Mononuclear cell (primary cell): ENCODE data around the gene TNK1. TPM values are rescaled to one million over a fixed set of nuclear protein-coding genes. Genes with fewer than 3 reads are reported as not detected.

Source experiments
- H3K27me3 ChIP-seq: 2 replicates; pipeline ENCODE4 v1.6.0; 2011; ENCODE audit warnings: low read length, control low read depth; ENCODE audit not compliant: insufficient read depth
- H3K4me1 ChIP-seq: 2 replicates; pipeline ENCODE4 v1.5.1; 2011; ENCODE audit warnings: mild to moderate bottlenecking, low read length, control low read depth; ENCODE audit not compliant: insufficient read depth
- H3K4me3 ChIP-seq: 2 replicates; pipeline ENCODE4 v1.5.1; 2011; ENCODE audit warnings: mild to moderate bottlenecking, low read length, moderate library complexity
- H3K9me3 ChIP-seq: 2 replicates; pipeline ENCODE4 v1.5.1; 2011; ENCODE audit warnings: low read depth, mild to moderate bottlenecking, control low read depth, low read length
- total RNA-seq: library from RNA; depleted of rRNA; stranded (reverse); fragments of >200 nt; gene quantifications from one replicate; pipeline ENCODE4 v1.2.3, GENCODE V29; 2012

TNK1 gene
- total RNA-seq, 1 donor: 5.5 TPM

- no peaks in the 10 kb centered on the region for H3K4me1 ChIP-seq
- H3K27me3 ChIP-seq: no peaks in the 10 kb centered on the region
- H3K9me3 ChIP-seq: no peaks in the 10 kb centered on the region
- H3K4me3 ChIP-seq: no peak overlapping the region
Observed at GRCh38 chr17:7426203-7426863, 45.4 kb downstream of the TNK1 start.

- H3K4me3 ChIP-seq: no peak overlapping the region
- H3K9me3 ChIP-seq: no peaks in the 10 kb centered on the region
- no peaks in the 10 kb centered on the region for H3K27me3 ChIP-seq
Observed at GRCh38 chr17:7426896-7427489, 46.1 kb downstream of the TNK1 start.

GRCh38 chr17:7427549-7427948, 46.7 kb downstream of the TNK1 start:
- Histone ChIP-seq H3K4me3 (no peak overlapping the region), H3K27me3 (no peaks in the 10 kb centered on the region), H3K4me1 (no peaks in the 10 kb centered on the region), H3K9me3 (no peaks in the 10 kb centered on the region)

More at GRCh38 chr17:7426896-7427489, 46.1 kb downstream of the TNK1 start:
- H3K4me1 ChIP-seq: no peaks in the 10 kb centered on the region

- no peaks in the 10 kb centered on the region for H3K9me3 ChIP-seq
- no peaks in the 10 kb centered on the region for H3K27me3 ChIP-seq
- no peaks in the 10 kb centered on the region for H3K4me1 ChIP-seq
- no peak within 1 kb of the TSS for H3K4me3 ChIP-seq
Observed at GRCh38 chr17:7428557-7428956, 47.7 kb downstream of the TNK1 start, which contains the start of gene SPEM3. SPEM3 (plus strand) TSS chr17:7428857; CDS start chr17:7428903, 46 bp downstream.

GRCh38 chr17:7429722-7430121, 48.8 kb downstream of the TNK1 start:
- no peak overlapping the region for H3K4me3 ChIP-seq
- H3K9me3 ChIP-seq: no peaks in the 10 kb centered on the region
- peaks cover 1% of the 10 kb centered on the region for H3K4me1 ChIP-seq
- H3K27me3 ChIP-seq: no peaks in the 10 kb centered on the region

GRCh38 chr17:7431231-7431630, 50.3 kb downstream of the TNK1 start:
- Histone ChIP-seq H3K27me3 (no peaks in the 10 kb centered on the region), H3K9me3 (no peaks in the 10 kb centered on the region), H3K4me3 (no peak overlapping the region), H3K4me1 (peaks cover 7% of the 10 kb centered on the region)

GRCh38 chr17:7432296-7432695, 51.4 kb downstream of the TNK1 start:
- H3K4me1 ChIP-seq: peaks cover 18% of the 10 kb centered on the region
- H3K9me3 ChIP-seq: no peaks in the 10 kb centered on the region
- H3K4me3 ChIP-seq: no peak overlapping the region
- no peaks in the 10 kb centered on the region for H3K27me3 ChIP-seq

GRCh38 chr17:7435676-7436555, 55.0 kb downstream of the TNK1 start:
- peaks cover 53% of the 10 kb centered on the region for H3K4me1 ChIP-seq
- peak overlapping the region; percentile 44 for H3K4me3 ChIP-seq

GRCh38 chr17:7436556-7437368, 55.9 kb downstream of the TNK1 start:
- H3K4me3 ChIP-seq: peak overlapping the region; percentile 44

More at GRCh38 chr17:7435676-7436555, 55.0 kb downstream of the TNK1 start:
- H3K27me3 ChIP-seq: peaks cover 24% of the 10 kb centered on the region
- H3K9me3 ChIP-seq: no peaks in the 10 kb centered on the region

GRCh38 chr17:7437369-7437863, 56.5 kb downstream of the TNK1 start:
- no peaks in the 10 kb centered on the region for H3K9me3 ChIP-seq
- no peak overlapping the region for H3K4me3 ChIP-seq
- H3K4me1 ChIP-seq: peaks cover 55% of the 10 kb centered on the region
- peaks cover 36% of the 10 kb centered on the region for H3K27me3 ChIP-seq

More at GRCh38 chr17:7436556-7437368, 55.9 kb downstream of the TNK1 start:
- Histone ChIP-seq H3K27me3 (peaks cover 32% of the 10 kb centered on the region), H3K9me3 (no peaks in the 10 kb centered on the region), H3K4me1 (peaks cover 55% of the 10 kb centered on the region)

- Histone ChIP-seq H3K4me3 (peak overlapping the region; percentile 9), H3K4me1 (peaks cover 55% of the 10 kb centered on the region), H3K9me3 (no peaks in the 10 kb centered on the region), H3K27me3 (peaks cover 38% of the 10 kb centered on the region)
Observed at GRCh38 chr17:7437950-7438614, 57.2 kb downstream of the TNK1 start.

- peaks cover 55% of the 10 kb centered on the region for H3K4me1 ChIP-seq
- no peaks in the 10 kb centered on the region for H3K9me3 ChIP-seq
- no peak overlapping the region for H3K4me3 ChIP-seq
- peaks cover 39% of the 10 kb centered on the region for H3K27me3 ChIP-seq
Observed at GRCh38 chr17:7438656-7439460, 58.0 kb downstream of the TNK1 start.
